ENCODE data around the gene RPTOR. TPM values are rescaled to one million over a fixed set of nuclear protein-coding genes. Genes with fewer than 3 reads are reported as not detected.

RPTOR gene
- total RNA-seq, 3 donors from 2014 or later: 21.4 to 27.5 (median 23.6) TPM

DNA sequence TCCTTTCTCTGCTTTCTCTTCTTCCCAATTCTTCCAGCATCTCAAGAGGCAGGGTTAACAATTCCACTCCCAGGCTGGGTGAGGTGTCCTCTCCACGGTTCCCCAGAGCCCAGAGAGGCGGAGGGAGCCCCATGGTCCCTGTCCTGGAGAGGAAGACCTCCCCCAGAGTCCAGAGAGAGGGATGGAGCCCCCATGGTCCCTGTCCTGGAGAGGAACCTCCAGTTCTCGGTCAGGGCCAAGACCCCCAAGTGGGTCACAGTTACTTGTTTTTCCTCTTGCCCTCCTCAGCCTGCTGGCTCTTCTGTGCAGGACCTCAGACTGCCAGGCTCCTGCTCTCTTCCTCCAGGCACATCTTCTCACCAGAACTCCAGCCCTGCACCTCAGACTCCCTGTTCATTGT is 135.2 kb downstream of the RPTOR start:
- no peak overlapping the region for H3K4me3 ChIP-seq
- no peak for DNase-seq (ENCODE audit: low spot score in 2 of 2)
- TF ChIP-seq POLR2A (IDR thresholded peaks at IDR 0.05): no peak
- TF ChIP-seq POLR2AphosphoS5 (IDR thresholded peaks at IDR 0.05): no peak
- TF ChIP-seq, protein P1, sequence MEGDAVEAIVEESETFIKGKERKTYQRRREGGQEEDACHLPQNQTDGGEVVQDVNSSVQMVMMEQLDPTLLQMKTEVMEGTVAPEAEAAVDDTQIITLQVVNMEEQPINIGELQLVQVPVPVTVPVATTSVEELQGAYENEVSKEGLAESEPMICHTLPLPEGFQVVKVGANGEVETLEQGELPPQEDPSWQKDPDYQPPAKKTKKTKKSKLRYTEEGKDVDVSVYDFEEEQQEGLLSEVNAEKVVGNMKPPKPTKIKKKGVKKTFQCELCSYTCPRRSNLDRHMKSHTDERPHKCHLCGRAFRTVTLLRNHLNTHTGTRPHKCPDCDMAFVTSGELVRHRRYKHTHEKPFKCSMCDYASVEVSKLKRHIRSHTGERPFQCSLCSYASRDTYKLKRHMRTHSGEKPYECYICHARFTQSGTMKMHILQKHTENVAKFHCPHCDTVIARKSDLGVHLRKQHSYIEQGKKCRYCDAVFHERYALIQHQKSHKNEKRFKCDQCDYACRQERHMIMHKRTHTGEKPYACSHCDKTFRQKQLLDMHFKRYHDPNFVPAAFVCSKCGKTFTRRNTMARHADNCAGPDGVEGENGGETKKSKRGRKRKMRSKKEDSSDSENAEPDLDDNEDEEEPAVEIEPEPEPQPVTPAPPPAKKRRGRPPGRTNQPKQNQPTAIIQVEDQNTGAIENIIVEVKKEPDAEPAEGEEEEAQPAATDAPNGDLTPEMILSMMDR (IDR thresholded peaks at IDR 0.05): no peak
- H3K9me3 ChIP-seq: no peaks in the 10 kb centered on the region
- H3K27me3 ChIP-seq: no peaks in the 10 kb centered on the region
- intact Hi-C loops (cut with DNase I; ENCODE audit: low total_unique reads): no loop called here
- H3K27ac ChIP-seq: no peak overlapping the region
- no peaks in the 10 kb centered on the region for H3K4me1 ChIP-seq
- no peaks in the 10 kb centered on the region for H3K36me3 ChIP-seq

DNA sequence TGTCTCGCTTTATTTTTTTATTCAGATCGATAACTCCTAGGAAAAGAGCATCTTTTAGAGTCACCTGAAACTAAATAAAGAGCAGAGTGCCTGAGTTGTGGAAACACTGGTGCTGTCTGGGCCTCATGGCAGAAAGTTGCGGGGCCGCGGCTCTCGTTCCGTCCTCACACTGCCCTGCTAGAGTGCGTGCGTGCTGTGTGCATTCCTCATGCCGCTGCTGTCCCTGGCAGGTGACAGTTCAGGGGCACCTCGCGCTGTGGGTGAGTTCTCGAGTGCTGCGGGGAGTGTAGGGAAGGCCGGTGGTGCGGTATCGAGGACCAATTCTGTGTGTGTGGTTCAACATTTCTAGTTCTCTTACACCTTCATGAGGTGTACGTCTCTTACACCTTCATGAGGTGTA is 136.6 kb downstream of the RPTOR start:
- Histone ChIP-seq H3K27ac (no peak overlapping the region), H3K36me3 (no peaks in the 10 kb centered on the region), H3K9me3 (no peaks in the 10 kb centered on the region), H3K27me3 (no peaks in the 10 kb centered on the region), H3K4me3 (no peak overlapping the region), H3K4me1 (no peaks in the 10 kb centered on the region)
- intact Hi-C loops (cut with DNase I; ENCODE audit: low total_unique reads): no loop called here
- TF ChIP-seq, protein P1 (IDR thresholded peaks at IDR 0.05): no peak
- TF ChIP-seq POLR2AphosphoS5 (IDR thresholded peaks at IDR 0.05) (no peak), POLR2A (IDR thresholded peaks at IDR 0.05) (no peak)
- no peak for DNase-seq (ENCODE audit: low spot score in 2 of 2)

DNA sequence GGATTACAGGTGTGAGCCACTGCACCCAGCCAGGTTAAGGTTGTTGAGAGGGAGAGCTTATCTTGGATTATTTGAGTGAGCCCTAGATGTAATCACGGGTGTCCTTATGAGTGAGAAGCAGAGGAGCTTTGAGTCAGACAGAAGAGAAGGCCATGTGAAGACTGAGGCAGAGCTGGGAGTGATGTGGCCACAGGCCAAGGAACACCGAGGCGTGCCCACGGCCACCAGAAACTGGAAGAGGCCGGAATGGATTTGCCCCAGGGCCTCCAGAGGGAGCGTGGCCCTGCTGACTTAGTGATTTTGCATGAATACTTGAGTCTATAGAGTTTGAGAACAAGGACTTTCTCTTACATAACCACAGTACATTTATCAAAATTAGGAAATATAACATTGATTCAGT is 137.7 kb downstream of the RPTOR start:
- H3K4me1 ChIP-seq: no peaks in the 10 kb centered on the region
- no peaks in the 10 kb centered on the region for H3K36me3 ChIP-seq
- H3K9me3 ChIP-seq: no peaks in the 10 kb centered on the region
- DNase-seq (ENCODE audit: low spot score in 2 of 2): no peak
- intact Hi-C loops (cut with DNase I; ENCODE audit: low total_unique reads): no loop called here
- no peak overlapping the region for H3K27ac ChIP-seq
- no peak for TF ChIP-seq POLR2A (IDR thresholded peaks at IDR 0.05)
- H3K4me3 ChIP-seq: no peak overlapping the region
- H3K27me3 ChIP-seq: no peaks in the 10 kb centered on the region

DNA sequence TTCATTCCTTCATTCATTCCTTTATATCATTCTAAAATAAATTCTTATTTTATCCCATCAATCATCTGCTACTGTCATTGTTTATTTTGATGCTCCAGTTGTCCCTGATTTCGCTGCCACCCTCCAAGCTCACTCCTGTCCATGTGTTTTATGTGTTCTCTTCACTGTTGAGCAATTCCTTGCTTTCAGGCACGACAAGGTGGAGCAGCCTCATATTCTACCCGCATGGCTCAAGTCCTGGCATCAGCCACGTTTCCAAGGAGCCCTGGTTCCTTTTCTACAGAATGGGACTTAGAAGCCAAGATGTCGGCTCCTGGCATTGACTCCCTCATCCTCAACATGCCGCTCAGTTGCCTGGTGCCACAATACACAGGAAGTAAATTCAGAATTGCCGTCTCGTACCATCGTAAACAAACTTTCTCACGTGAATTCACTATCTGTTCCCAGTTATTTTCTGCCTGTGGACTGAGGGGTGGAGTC is 139.0 kb downstream of the RPTOR start:
- TF ChIP-seq, protein P1 (IDR thresholded peaks at IDR 0.05): no peak
- TF ChIP-seq POLR2A (IDR thresholded peaks at IDR 0.05): no peak
- TF ChIP-seq POLR2AphosphoS5 (IDR thresholded peaks at IDR 0.05): no peak
- no peaks in the 10 kb centered on the region for H3K9me3 ChIP-seq
- DNase-seq (ENCODE audit: low spot score in 2 of 2): no peak
- no peak overlapping the region for H3K27ac ChIP-seq
- H3K27me3 ChIP-seq: no peaks in the 10 kb centered on the region
- no peak overlapping the region for H3K4me3 ChIP-seq
- H3K36me3 ChIP-seq: no peaks in the 10 kb centered on the region
- intact Hi-C loops (cut with DNase I; ENCODE audit: low total_unique reads): no loop called here
- H3K4me1 ChIP-seq: no peaks in the 10 kb centered on the region

DNA sequence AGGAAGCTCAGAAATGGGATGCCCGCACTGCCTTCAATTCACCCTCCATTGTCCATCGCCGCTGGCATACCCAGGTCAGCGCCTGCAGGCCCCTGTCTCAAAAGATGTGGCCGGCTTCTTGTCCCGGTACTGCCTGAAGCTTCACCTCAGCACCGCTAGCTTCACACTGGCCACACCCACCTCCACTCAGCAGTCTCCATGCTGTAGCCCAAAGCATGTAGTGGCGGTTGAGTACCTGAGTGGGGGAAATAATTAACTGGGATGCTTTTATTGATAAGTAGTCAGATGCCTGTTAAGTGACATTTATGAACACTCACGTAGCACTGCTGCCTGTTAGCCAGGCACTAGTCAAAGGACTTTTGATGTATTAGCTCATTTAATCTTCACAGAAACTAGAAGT is 143.2 kb downstream of the RPTOR start:
- no peak overlapping the region for H3K4me3 ChIP-seq

More for the DNA sequence above, 143.2 kb downstream of the RPTOR start:
- Histone ChIP-seq H3K9me3 (no peaks in the 10 kb centered on the region), H3K4me1 (no peaks in the 10 kb centered on the region), H3K27me3 (no peaks in the 10 kb centered on the region), H3K36me3 (no peaks in the 10 kb centered on the region), H3K27ac (no peak overlapping the region)
- DNase-seq (ENCODE audit: low spot score in 2 of 2): no peak
- intact Hi-C loops (cut with DNase I; ENCODE audit: low total_unique reads): no loop called here
- TF ChIP-seq POLR2AphosphoS5 (IDR thresholded peaks at IDR 0.05) (no peak), POLR2A (IDR thresholded peaks at IDR 0.05) (no peak)
- TF ChIP-seq, protein P1 (IDR thresholded peaks at IDR 0.05): no peak
